ENCODE results near the gene MARCHF9.

DNA sequence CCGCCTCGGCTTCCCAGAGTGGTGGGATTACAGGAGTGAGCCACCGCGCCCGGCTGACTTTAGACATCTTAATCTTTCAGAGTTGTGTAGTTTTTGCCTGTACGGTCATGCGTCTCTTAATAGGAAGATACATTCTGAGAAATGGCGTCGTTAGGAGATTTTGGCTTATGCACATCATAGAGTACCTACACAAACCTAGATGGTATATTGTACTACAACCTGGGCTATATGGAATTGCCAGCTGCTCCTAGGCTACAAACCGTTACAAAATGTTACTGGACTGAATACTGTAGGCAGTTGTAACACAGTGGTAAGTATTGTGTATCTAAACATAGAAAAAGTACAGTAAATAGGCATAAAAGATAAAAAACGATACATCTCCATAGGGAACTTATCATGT, 29.0 kb downstream of the MARCHF9 start:
- TF ChIP-seq EP300 (IDR thresholded peaks at IDR 0.05) (no peak), POLR2A (IDR thresholded peaks at IDR 0.05) (no peak)
- TF ChIP-seq, protein P1, sequence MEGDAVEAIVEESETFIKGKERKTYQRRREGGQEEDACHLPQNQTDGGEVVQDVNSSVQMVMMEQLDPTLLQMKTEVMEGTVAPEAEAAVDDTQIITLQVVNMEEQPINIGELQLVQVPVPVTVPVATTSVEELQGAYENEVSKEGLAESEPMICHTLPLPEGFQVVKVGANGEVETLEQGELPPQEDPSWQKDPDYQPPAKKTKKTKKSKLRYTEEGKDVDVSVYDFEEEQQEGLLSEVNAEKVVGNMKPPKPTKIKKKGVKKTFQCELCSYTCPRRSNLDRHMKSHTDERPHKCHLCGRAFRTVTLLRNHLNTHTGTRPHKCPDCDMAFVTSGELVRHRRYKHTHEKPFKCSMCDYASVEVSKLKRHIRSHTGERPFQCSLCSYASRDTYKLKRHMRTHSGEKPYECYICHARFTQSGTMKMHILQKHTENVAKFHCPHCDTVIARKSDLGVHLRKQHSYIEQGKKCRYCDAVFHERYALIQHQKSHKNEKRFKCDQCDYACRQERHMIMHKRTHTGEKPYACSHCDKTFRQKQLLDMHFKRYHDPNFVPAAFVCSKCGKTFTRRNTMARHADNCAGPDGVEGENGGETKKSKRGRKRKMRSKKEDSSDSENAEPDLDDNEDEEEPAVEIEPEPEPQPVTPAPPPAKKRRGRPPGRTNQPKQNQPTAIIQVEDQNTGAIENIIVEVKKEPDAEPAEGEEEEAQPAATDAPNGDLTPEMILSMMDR (IDR thresholded peaks at IDR 0.05): no peak

All from tibial nerve (tissue), 4 donors.